ENCODE data around the gene SPTB.

The SPTB gene

GRCh38 chr14:64764641-64765520 is 114.8 kb downstream of the SPTB start:
- ATAC-seq (peak; percentile 77), DNase-seq (peak; percentile 67 to 68)
- peaks cover 12% of the 10 kb centered on the region for H3K4me1 Mint-ChIP-seq
- H3K9me3 Mint-ChIP-seq, result no peaks in the 10 kb centered on the region
- peak overlapping the region in 1 of 2 donors; percentile 10 for H3K27ac Mint-ChIP-seq
- peaks cover 24% of the 10 kb centered on the region for H3K27me3 Mint-ChIP-seq
- H3K4me3 Mint-ChIP-seq, result peak overlapping the region; percentile 36 to 49

DNA sequence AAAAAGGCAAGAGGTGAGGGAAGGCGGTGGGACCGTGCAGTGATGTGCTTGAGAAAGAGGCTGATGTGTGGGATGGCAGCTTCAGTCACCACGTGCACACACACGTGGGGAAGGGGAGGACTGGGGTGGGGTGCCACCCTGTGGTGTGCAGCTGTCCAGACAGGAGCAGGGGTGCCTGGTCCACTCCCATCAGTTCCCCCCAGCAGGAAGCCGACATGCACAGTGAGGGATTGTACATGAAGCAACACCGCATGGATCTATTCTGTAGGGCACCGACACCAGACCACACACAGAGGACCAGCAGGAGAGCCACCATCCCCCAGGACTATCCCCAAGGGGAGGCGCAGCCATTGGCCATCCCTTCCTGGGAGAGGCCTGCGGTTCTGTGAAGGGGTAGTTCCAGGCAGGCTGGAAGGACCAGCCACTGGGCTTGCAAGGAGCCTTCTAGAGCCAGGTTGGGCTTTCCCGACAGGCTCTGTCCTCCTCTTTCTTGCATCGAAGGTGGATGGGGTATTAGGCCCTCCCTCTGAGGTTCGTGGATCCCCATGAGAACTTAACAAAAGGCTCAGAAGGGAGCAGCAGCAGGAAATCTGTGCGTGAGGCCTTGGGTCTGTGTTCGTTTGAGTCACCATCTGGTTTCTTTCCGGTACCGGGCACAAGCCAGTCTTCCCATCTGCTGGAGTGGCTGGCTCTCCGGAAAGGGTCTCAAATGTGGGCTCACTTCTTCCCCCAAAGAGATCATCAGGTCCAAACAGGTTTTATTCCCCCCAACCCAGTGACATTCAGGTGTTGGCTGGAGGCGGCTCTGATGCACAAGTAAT is 115.7 kb downstream of the SPTB start:
- DNase-seq, result no peak
- H3K4me3 Mint-ChIP-seq, result peak overlapping the region; percentile 36 to 49
- H3K27ac Mint-ChIP-seq, result peak overlapping the region in 1 of 2 donors; percentile 44
- peaks cover 32% of the 10 kb centered on the region for H3K27me3 Mint-ChIP-seq
- no peak for ATAC-seq
- peaks cover 12% of the 10 kb centered on the region for H3K4me1 Mint-ChIP-seq
- H3K9me3 Mint-ChIP-seq, result no peaks in the 10 kb centered on the region

DNA sequence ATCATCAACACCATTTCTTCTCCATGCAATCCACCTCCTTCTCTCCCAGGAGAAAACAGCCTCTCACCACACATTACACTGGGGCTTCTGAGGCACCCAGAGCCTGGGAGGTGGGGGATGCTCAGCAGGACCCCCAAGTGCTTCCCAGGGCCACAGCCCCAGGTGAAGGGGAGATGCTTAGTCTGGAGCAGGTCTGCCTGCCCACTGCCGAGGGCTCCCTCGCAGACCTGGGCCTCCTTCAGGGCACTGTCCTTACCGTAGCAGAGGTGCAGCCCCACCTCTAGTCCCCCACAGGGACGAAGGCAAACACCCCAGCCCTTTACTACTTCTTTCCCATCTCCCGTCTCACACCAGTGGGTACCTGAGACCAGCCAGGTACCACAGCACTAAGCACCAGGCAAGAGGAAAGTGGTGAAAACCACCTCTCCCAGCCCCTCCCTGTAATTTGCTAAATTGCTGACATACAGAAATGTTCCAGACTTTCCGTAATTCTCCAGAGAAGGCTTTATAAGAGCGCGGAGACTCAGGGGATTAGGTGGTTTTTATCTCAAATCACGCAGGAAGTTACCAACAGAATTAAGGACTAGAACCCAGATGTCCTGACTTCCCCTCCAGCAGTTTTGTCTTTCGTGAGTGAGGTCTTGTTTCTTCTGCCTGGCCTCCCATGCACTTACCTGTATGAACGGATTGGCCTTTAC is 116.5 kb downstream of the SPTB start:
- H3K4me1 Mint-ChIP-seq, result peaks cover 12% of the 10 kb centered on the region
- peaks cover 32% of the 10 kb centered on the region for H3K27me3 Mint-ChIP-seq
- ATAC-seq (no peak), DNase-seq (no peak)
- no peaks in the 10 kb centered on the region for H3K9me3 Mint-ChIP-seq
- no peak overlapping the region for H3K27ac Mint-ChIP-seq
- no peak overlapping the region for H3K4me3 Mint-ChIP-seq

- Mint-ChIP-seq H3K27ac (peak overlapping the region in 1 of 2 donors; percentile 28), H3K4me3 (no peak overlapping the region), H3K27me3 (peaks cover 32% of the 10 kb centered on the region), H3K4me1 (peaks cover 12% of the 10 kb centered on the region), H3K9me3 (no peaks in the 10 kb centered on the region)
- DNase-seq, result no peak
- no peak for ATAC-seq
Observed at GRCh38 chr14:64762044-64763034, 117.4 kb downstream of the SPTB start.

DNA sequence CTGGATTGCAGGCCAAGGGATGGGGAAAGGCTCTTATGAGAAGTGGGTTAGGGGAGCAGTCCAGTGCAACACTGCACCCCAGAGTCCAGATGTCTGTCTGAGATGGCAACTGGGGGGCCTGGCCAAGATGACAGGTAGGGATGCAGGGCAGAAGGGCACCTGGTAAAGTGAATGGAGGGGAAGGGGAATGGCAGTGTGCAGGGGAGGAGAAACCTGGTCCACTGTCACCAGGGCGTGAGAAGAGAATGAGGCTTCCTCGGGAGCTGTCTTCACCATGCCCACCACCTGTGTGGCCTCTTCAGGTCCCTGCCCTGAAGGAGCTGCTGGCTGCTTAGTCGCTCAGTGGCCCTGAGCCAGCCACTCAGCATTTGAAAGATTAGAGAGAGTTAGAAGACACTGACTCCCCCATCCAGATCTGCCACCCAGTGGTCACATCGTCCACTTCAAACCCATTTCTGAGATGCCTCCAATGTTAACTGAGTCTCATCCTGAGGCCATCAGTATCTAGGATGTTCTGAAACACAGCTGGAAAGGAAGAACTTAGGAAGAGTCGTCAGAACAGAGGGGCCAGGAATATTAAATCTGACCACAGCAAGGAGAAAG is 118.2 kb downstream of the SPTB start:
- no peak for DNase-seq
- peaks cover 12% of the 10 kb centered on the region for H3K4me1 Mint-ChIP-seq
- H3K9me3 Mint-ChIP-seq, result no peaks in the 10 kb centered on the region
- H3K27me3 Mint-ChIP-seq, result peaks cover 32% of the 10 kb centered on the region
- peak overlapping the region in 1 of 2 donors; percentile 28 for H3K27ac Mint-ChIP-seq
- H3K4me3 Mint-ChIP-seq, result no peak overlapping the region
- no peak for ATAC-seq

DNA sequence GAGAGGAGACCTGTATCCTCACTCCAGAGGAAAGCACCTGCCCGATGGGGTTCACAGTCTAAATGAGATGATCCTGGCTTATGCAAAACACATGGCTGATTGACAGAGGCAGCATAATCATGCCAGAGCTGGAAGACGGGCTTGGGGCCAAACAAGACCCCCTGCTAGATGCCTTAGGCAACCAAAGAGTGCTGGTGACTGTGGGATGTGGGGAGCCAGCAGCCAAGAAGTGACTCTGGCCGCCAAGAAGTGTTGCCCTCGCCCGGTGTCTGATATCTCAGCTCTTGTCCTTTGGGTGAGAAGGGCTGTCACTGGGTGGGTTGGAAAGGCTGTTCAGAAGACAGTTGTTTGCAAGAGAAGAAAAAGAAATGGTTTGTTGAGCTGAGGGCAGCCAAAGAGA is 118.8 kb downstream of the SPTB start:
- H3K27ac Mint-ChIP-seq, result peak overlapping the region; percentile 0 to 6

GRCh38 chr14:64760146-64760755 is 119.5 kb downstream of the SPTB start:
- Mint-ChIP-seq H3K4me3 (no peak overlapping the region), H3K27ac (no peak overlapping the region)
- peak; percentile 48 to 50 for DNase-seq

More for the DNA sequence above, 118.8 kb downstream of the SPTB start:
- H3K9me3 Mint-ChIP-seq, result no peaks in the 10 kb centered on the region
- ATAC-seq (no peak), DNase-seq (no peak)
- H3K27me3 Mint-ChIP-seq, result peaks cover 32% of the 10 kb centered on the region
- H3K4me3 Mint-ChIP-seq, result no peak overlapping the region
- peaks cover 12% of the 10 kb centered on the region for H3K4me1 Mint-ChIP-seq

DNA sequence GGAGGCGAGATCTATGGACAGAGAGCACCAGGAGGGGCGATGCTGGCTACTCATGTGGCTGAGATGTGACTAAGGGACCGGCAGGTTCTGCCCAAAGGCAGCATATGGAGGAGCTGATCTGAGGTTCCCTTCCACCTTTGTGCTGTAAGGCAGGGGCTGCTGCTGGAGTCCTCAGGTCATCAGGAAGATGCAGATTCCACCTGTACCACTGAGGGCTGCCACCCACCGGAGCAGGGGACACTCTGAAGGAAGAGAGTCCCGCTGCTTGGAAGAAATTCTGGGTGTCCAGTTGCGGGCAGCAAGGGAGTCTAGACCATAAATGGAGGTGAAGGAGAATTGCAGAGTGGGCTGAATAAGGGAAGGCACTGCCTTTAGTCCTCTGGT is 120.2 kb downstream of the SPTB start:
- ATAC-seq, result no peak
- Mint-ChIP-seq H3K9me3 (no peaks in the 10 kb centered on the region), H3K27me3 (peaks cover 32% of the 10 kb centered on the region)

More at GRCh38 chr14:64760146-64760755, 119.5 kb downstream of the SPTB start:
- peaks cover 12% of the 10 kb centered on the region for H3K4me1 Mint-ChIP-seq
- no peak for ATAC-seq
- no peaks in the 10 kb centered on the region for H3K9me3 Mint-ChIP-seq
- peaks cover 32% of the 10 kb centered on the region for H3K27me3 Mint-ChIP-seq

GRCh38 chr14:64758691-64759554 is 120.8 kb downstream of the SPTB start:
- no peak overlapping the region for H3K27ac Mint-ChIP-seq
- H3K9me3 Mint-ChIP-seq, result no peaks in the 10 kb centered on the region
- ATAC-seq, result no peak
- H3K27me3 Mint-ChIP-seq, result peaks cover 32% of the 10 kb centered on the region
- no peak overlapping the region for H3K4me3 Mint-ChIP-seq
- no peak for DNase-seq
- H3K4me1 Mint-ChIP-seq, result peaks cover 7% of the 10 kb centered on the region

More for the DNA sequence above, 120.2 kb downstream of the SPTB start:
- H3K4me1 Mint-ChIP-seq, result peaks cover 9% of the 10 kb centered on the region
- no peak overlapping the region for H3K27ac Mint-ChIP-seq
- H3K4me3 Mint-ChIP-seq, result no peak overlapping the region
- no peak for DNase-seq

- no peak for ATAC-seq
- Mint-ChIP-seq H3K4me3 (no peak overlapping the region), H3K9me3 (no peaks in the 10 kb centered on the region), H3K27me3 (peaks cover 32% of the 10 kb centered on the region), H3K4me1 (peaks cover 7% of the 10 kb centered on the region), H3K27ac (no peak overlapping the region)
- no peak for DNase-seq
Observed at GRCh38 chr14:64758025-64758521, 121.6 kb downstream of the SPTB start.

GRCh38 chr14:64757601-64758000 is 122.1 kb downstream of the SPTB start:
- Mint-ChIP-seq H3K9me3 (no peaks in the 10 kb centered on the region), H3K4me3 (no peak overlapping the region), H3K27me3 (peaks cover 32% of the 10 kb centered on the region), H3K4me1 (peaks cover 7% of the 10 kb centered on the region), H3K27ac (peak overlapping the region in 1 of 2 donors; percentile 48)
- DNase-seq (no peak), ATAC-seq (no peak)

DNA sequence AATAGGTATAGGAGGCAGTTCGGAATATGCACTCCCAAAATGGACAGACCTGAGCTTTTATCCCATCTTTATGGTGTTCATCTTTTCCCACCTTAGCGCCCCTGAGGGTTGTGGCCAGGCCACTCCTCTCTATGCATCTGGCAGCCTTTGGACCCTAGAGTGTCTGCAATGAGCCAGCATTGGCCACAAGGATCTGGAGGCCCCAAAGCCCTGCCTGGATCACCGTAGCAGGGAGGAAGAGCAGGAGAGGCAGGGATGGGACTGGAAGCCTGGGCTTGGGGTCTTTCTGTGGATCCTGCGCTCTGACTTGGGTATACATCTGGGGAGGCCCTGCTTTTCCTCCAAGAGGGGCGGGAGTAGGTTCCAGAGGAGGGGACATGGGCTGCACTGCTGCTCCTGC is 123.0 kb downstream of the SPTB start:
- Mint-ChIP-seq H3K4me1 (peaks cover 1% of the 10 kb centered on the region), H3K9me3 (no peaks in the 10 kb centered on the region), H3K27me3 (peaks cover 27% of the 10 kb centered on the region), H3K4me3 (no peak overlapping the region), H3K27ac (no peak overlapping the region)
- DNase-seq (no peak), ATAC-seq (no peak)

GRCh38 chr14:64755781-64756221 is 123.9 kb downstream of the SPTB start:
- Mint-ChIP-seq H3K4me1 (no peaks in the 10 kb centered on the region), H3K27ac (no peak overlapping the region), H3K9me3 (no peaks in the 10 kb centered on the region), H3K4me3 (no peak overlapping the region), H3K27me3 (peaks cover 17% of the 10 kb centered on the region)
- DNase-seq (no peak), ATAC-seq (no peak)
